ENCODE results near the gene FARP2.
"Not testable (repeated sequence)": the region's sequence is repeated elsewhere in the genome, so short reads cannot be mapped to it uniquely, and the experiment has no call there.

FARP2 gene

DNA sequence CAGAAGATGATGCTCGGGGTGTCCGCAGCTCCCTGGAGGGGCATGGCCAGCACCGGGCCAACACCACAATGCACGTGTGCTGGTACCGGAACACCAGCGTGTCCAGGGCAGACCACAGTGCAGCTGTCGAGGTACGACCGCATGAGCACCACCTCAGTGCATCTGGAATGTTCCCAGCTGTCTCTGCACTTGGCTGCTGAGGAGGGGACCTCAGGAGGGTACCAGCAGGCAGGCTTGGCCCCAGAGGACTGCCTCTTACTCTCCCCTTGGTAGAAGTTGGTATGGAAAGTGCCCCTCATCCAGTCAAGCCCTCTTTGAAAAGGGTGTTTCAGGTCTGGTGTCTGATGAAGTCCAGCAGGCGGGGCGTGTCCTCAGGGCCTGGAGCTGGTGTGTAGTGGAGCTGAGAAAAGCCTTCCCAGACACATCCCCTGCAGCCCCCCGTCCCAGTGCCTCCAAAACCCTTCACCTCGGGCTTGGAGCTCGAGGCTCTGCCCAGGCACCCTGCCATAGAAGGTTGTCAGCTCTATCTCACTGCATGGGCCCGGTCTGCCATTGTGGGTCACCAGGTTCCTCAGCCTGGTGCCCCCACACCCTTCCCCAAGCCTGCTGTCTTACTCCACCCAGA, 135.6 kb downstream of the FARP2 start:
- no peak for DNase-seq

DNA sequence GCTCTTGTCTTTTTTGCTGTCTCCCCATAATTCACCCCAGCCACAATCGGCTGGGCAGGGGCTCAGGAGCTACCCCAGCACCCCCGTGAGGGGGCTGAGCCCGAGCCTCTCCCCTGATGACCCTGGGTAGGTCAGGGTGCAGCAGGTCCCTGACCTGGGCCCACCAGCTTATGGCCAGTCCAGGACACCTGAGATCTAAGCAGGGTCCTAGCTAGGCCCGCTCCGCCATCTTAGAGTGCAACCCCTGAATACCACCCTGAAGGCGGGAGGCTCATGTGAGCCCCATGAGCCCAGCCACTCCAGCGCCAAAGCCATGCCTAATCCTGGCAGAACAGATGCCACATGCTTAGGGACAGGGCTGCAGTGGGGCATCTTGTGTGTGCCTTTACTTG, 136.1 kb downstream of the FARP2 start:
- DNase-seq = no peak

DNA sequence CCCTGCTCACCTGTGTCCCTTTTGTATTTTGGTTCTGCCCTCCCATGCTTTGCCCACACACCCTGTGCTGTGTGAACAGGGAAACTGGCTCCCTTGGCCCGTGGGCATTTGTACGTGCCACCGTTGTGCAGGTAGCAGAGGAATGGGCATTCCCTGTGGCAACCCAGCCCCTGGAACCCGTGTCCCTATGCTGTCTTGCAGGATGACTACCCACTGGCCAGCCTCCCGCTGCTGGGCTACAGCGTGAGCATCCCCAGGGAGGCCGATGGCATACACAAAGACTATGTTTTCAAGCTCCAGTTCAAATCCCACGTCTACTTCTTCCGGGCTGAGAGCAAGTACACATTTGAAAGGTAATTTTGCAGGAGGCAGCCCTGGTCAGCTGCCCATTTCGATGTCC, 137.0 kb downstream of the FARP2 start:
- DNase-seq = no peak

DNA sequence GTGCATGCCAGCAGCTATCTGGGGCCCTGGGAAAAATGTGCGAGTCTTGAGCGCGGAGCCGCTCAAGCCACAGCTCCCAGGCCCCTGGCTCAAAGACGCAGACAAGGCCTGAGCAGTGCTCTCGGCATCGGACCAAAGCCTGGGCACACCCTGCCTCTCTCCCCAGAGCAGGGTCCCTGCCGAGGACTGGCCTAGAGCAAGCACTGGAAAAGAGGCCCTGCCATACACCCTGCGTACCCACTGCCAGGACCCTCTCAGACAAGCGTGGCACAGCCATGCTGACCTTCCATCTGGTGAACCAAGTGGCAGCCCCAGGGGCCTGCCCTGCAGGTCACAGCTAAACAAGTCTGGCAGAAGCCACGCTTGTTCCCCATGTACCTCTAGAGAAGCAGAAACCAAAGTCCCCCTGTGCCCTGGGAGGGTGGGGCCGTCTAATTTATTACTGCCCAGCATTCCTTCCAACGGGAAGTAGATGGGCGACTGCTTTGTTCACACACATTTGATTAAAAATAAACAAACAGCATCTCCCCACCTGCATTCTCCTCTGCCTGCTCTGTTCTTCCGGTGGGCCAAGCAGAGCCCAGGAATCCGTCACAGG, 138.3 kb downstream of the FARP2 start:
- no peak for DNase-seq

GRCh38 chr2:241495172-241496002, 139.3 kb downstream of the FARP2 start:
- no peak for DNase-seq

DNA sequence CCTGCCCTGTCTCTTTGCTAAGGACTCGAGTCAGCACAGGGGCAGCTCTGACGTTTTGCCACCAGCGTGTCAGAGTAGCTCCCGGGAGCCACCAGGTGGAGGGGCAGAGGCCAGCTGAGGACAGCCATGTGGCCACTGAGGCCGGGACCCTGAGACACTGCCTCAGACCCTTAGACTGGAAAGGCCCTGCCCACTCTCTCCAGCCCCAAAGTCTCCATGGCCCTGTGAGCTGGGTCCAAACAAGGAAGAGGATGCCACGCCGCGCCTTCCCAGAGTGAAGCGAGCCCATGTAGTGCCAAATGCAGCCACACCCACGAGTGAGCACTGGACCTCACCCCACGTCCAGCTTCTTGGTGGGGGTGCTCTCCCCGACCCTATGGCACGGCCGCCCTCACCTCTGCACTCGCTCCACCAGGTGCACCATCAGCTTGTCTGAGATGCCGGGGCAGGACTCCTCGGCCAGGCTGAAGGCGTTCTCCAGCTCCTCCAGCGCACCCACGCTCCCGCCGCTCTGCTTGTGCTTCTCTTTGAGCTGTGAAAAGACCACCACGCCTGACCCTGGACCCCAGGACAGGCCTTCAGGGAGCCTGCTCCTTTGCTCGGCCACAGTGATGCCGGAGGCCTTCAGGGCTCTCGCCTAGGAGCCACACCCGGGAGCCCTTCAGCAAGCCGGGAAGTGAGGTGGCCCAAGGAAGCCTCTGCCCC, 140.1 kb downstream of the FARP2 start:
- no peak for DNase-seq

- no peak for DNase-seq
These were observed 141.1 kb downstream of the FARP2 start for GRCh38 chr2:241496904-241497877.

- no peak for DNase-seq
These were observed 142.3 kb downstream of the FARP2 start for GRCh38 chr2:241498115-241499070.

GRCh38 chr2:241499146-241499965, 143.3 kb downstream of the FARP2 start:
- DNase-seq = no peak

DNA sequence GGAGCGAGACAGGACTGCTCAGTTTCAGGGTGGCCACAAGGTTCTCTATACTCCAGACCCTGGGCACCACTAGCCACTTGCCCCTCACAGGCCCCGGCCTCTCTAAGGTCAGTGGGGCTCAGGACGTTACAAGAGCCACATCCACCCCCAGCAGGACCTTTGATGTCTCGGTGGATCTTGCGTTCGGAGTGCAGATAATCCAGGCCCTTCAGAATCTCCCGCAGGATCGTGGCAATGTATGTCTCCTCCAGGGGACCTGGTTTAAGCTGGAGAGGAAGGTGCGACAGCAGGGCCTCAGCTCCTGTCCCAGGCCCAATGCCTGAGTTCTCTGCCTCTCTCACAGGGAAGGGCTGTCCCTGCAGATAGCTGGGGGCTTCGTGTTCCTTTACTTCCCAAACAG, 143.9 kb downstream of the FARP2 start:
- no peak for DNase-seq

GRCh38 chr2:241500431-241500975, 144.4 kb downstream of the FARP2 start:
- no peak for DNase-seq

DNA sequence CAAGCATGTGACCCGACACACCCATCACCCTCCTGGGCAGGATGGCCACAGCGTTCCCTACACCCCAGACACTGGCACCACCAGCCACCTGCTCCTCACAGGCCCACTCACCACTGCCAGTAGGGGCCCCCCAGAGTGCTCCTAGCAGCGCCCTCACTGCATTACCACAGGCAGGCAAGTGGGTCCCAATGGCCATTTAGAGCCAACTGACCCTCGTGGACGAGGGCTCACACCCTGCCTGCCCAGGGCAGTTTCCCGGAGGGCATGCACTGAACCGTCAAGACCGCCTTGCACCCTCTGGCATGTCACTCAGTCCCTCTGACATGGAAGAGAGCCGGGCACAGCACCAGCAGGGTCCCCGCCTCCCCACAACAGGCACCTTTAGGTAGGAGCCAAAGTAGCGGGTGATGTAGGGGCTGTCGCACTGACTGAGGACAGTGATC, 145.0 kb downstream of the FARP2 start:
- no peak for DNase-seq

DNA sequence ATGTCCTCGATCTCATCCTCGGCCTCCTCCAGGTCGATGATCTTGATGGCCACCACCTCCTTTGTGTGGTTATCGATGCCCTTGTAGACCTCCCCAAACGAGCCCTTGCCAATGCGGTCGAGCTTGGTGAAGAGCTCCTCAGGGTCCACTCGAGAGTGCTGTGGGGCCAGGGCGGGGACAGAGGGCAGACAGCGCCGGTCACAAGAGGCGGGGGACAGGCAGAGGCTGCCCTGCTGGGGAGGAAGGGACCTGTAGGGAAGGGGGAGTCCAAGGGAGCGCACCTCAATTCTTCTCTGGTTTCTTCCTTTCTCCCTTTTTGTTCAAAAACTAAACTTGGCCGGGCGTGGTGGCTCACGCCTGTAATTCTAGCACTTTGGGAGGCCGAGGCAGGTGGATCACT, 145.5 kb downstream of the FARP2 start:
- no peak for DNase-seq

DNA sequence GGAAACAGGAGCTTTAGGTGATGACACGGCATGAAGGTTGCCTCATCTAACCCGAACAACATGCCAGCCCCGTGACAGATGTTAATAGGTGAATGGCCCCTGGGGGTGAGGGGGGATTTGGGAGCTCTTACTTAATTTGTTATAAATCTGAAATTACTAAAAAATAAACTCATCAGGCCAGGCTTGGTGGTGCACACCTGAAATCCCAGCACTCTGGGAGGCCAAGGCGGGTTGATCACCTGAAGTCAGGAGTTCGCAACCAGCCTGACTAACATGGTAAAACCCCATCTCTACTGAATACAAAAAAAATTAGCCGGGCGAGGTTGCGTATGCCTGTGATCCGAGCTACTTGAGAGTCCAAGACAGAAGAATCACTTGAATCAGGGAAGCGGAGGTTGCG, 146.2 kb downstream of the FARP2 start:
- no peak for DNase-seq

DNA sequence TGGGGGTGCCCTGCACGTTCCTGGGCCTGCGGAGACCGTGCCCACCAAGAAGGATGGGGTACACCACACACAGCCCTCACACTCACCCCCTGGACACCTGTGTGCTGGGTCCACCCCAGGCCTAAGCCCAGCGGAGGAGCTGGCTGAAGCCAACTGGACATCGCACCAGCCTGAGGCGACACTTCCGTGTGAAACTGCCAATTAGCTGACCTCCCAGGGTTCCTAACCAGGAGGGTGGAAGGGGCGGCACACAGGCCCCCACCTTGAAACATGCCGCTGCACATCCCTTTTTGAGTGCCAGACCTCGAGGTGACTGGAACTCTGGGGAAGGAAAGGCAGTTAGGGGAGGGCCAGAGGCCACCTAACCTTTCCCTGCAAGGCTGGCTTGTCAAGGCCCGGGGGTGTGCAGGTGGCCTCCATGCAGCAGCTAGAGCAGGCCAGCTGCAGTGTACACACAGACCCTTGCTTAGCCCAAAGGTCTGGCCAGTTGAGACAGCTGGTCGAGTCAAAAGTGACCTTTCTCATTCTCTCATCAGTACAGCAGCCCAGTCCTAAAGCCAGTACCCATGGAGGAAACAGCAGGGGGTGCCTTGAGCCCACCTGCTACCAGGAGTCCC, 147.8 kb downstream of the FARP2 start:
- DNase-seq = no peak

DNA sequence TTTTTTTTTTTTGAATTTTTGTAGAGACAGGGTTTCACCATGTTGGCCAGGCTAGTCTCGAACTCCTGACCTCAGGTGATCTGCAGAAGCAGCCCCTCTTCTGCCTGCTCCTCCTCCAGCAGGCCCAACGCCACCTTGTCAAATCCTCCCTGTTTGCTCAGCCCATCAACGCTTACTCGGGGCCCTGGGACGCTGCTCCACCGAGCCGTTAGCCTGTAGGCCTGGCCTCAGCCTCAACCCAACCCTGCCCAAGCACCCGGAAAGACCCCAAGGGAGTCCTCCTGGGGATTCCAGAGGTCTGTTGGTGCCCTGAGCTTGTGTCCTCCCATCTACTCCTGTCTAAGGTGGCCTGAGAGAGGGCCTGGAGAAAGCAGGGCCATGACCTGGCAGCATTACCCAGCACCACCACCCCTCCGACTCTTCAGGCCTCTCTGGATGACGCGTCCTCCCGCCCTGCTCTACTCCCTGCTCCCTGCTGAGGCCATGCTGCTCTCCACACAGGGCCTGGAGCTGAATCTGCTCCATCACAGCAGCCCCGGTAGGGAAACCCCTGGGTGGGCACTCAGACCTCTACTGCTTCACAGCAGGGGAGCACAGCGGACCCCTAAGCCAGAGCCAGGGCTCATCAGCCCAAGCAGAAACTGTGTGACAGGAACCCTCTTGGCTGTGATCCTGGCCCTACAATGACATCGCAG, 149.1 kb downstream of the FARP2 start:
- DNase-seq = no peak

GRCh38 chr2:241505781-241506201, 149.7 kb downstream of the FARP2 start:
- no peak for DNase-seq

DNA sequence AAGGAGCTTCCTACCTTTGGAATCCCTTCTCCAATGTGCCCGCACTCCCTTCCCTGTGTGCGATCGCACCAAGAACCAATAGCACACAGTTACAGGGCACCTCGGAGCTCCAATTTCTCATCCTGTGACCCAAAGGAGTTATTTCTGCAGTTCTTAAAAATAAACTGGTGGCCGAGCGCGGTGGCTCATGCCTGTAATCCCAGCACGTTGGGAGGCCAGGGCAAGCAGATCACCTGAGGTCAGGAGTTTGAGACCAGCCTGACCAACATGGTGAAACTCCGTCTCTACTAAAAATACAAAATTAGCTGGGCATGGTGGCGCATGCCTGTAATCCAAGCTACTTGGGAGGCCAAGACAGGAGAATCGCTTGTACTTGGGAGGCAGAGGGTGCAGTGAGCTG, 150.2 kb downstream of the FARP2 start:
- DNase-seq = not testable (repeated sequence)
